HG02610 (cell line): ENCODE results near the gene MSL2.
"Not testable (repeated sequence)": the region's sequence is repeated elsewhere in the genome, so short reads cannot be mapped to it uniquely, and the experiment has no call there.

Experiments used
- ATAC-seq: cut with Tn5 transposase; IDR thresholded peaks from one replicate; pipeline ENCODE4 v1.9.1; 2021; ENCODE audit warnings: mild to moderate bottlenecking, moderate library complexity; ENCODE audit not compliant: unreplicated experiment

MSL2 gene

GRCh38 chr3:136149667-136150066 is 46.5 kb downstream of the MSL2 start:
- ATAC-seq: no peak

- no peak for ATAC-seq
Measured at GRCh38 chr3:136146981-136147729, 49.0 kb downstream of the MSL2 start.

GRCh38 chr3:136144397-136144796 is 51.7 kb downstream of the MSL2 start:
- ATAC-seq: not testable (repeated sequence)

GRCh38 chr3:136142592-136142991 is 53.5 kb downstream of the MSL2 start:
- ATAC-seq: no peak

GRCh38 chr3:136141891-136142290 is 54.2 kb downstream of the MSL2 start:
- ATAC-seq: no peak

- no peak for ATAC-seq
Measured at GRCh38 chr3:136141291-136141785, 54.8 kb downstream of the MSL2 start.

- ATAC-seq: no peak
Measured at GRCh38 chr3:136136454-136136853, 59.7 kb downstream of the MSL2 start.

- peak; percentile 53 for ATAC-seq
Measured at GRCh38 chr3:136135039-136135802, 60.9 kb downstream of the MSL2 start.

- ATAC-seq: no peak
Measured at GRCh38 chr3:136134091-136134490, 62.0 kb downstream of the MSL2 start.

- ATAC-seq: not testable (repeated sequence)
Measured at GRCh38 chr3:136131647-136132046, 64.5 kb downstream of the MSL2 start.

GRCh38 chr3:136122006-136122405 is 74.1 kb downstream of the MSL2 start:
- peak; percentile 42 for ATAC-seq

GRCh38 chr3:136120373-136121348 is 75.5 kb downstream of the MSL2 start:
- ATAC-seq: peak; percentile 66

- ATAC-seq: not testable (repeated sequence)
Measured at GRCh38 chr3:136119783-136120182, 76.4 kb downstream of the MSL2 start.

GRCh38 chr3:136119332-136119731 is 76.8 kb downstream of the MSL2 start:
- ATAC-seq: not testable (repeated sequence)

- ATAC-seq: no peak
Measured at GRCh38 chr3:136114421-136114820, 81.7 kb downstream of the MSL2 start.

- no peak for ATAC-seq
Measured at GRCh38 chr3:136110481-136110880, 85.7 kb downstream of the MSL2 start.

GRCh38 chr3:136109499-136109898 is 86.6 kb downstream of the MSL2 start:
- peak; percentile 98 for ATAC-seq

- no peak for ATAC-seq
Measured at GRCh38 chr3:136106101-136106500, 90.0 kb downstream of the MSL2 start.

- ATAC-seq: no peak
Measured at GRCh38 chr3:136105044-136105443, 91.1 kb downstream of the MSL2 start.
